ENCODE measurements around the gene ZCCHC14. TPM values are rescaled to one million over a fixed set of nuclear protein-coding genes. Genes with fewer than 3 reads are reported as not detected.

ZCCHC14 gene
- total and polyA plus RNA-seq, 2 of the 13 experiments (the other 11 are each of a cell fraction or from before 2014, with no cell fraction given), result 12.4 to 12.5 TPM

- TF ChIP-seq RXRB (CRISPR knock-in tag; IDR thresholded peaks at IDR 0.05; ENCODE audit: borderline replicate concordance) (0 out of 2 replicates have a peak, but pooled peaks have one; percentile 33), MBD4 (IDR thresholded peaks at IDR 0.05; ENCODE audit: borderline replicate concordance, low read length) (no peak), SOX13 (IDR thresholded peaks at IDR 0.05) (no peak), SOX13 (CRISPR knock-in tag; conservative IDR thresholded peaks at IDR 0.05 in 1 of 2, IDR thresholded peaks at IDR 0.05 in 1 of 2) (peak in 1 of 2 experiments; percentile 41; a peak in 1 of 4 replicates), ZNF382 (CRISPR knock-in tag; IDR thresholded peaks at IDR 0.05; ENCODE audit: borderline replicate concordance) (no peak), ZFP91 (CRISPR knock-in tag; IDR thresholded peaks at IDR 0.05; ENCODE audit: borderline replicate concordance) (0 out of 2 replicates have a peak, but pooled peaks have one; percentile 1), ZNF713 (CRISPR knock-in tag; IDR thresholded peaks at IDR 0.05) (no peak), ZFYVE20 (CRISPR knock-in tag; IDR thresholded peaks at IDR 0.05; ENCODE audit: borderline replicate concordance, low read depth) (no peak), FOXO1 (CRISPR knock-in tag; IDR thresholded peaks at IDR 0.05) (no peak), ATF4 (CRISPR knock-in tag; IDR thresholded peaks at IDR 0.05) (0 out of 4 replicates have a peak, but pooled peaks of 1 of the 2 experiments have one; percentile 24), SMYD3 (CRISPR knock-in tag; IDR thresholded peaks at IDR 0.05) (no peak), DNMT1 (CRISPR knock-in tag; IDR thresholded peaks at IDR 0.05) (0 out of 2 replicates have a peak, but pooled peaks have one; percentile 73), TBX2 (CRISPR knock-in tag; IDR thresholded peaks at IDR 0.05; ENCODE audit: borderline replicate concordance) (0 out of 2 replicates have a peak, but pooled peaks have one; percentile 6), SRY (CRISPR knock-in tag; IDR thresholded peaks at IDR 0.05) (no peak), CCDC6 (CRISPR knock-in tag; IDR thresholded peaks at IDR 0.05) (no peak), AKAP8 (CRISPR knock-in tag; IDR thresholded peaks at IDR 0.05) (0 out of 2 replicates have a peak, but pooled peaks have one; percentile 35), ZKSCAN5 (CRISPR knock-in tag; IDR thresholded peaks at IDR 0.05) (no peak), DBP (CRISPR knock-in tag; IDR thresholded peaks at IDR 0.05; ENCODE audit: not compliant biosample characterization) (no peak), HOXA9 (CRISPR knock-in tag; IDR thresholded peaks at IDR 0.05; ENCODE audit: borderline replicate concordance) (no peak), SIX1 (CRISPR knock-in tag; IDR thresholded peaks at IDR 0.05; ENCODE audit: borderline replicate concordance) (no peak)
- TF ChIP-seq, protein P1, sequence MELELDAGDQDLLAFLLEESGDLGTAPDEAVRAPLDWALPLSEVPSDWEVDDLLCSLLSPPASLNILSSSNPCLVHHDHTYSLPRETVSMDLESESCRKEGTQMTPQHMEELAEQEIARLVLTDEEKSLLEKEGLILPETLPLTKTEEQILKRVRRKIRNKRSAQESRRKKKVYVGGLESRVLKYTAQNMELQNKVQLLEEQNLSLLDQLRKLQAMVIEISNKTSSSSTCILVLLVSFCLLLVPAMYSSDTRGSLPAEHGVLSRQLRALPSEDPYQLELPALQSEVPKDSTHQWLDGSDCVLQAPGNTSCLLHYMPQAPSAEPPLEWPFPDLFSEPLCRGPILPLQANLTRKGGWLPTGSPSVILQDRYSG (CRISPR knock-in tag; IDR thresholded peaks at IDR 0.05), result no peak
- TF ChIP-seq, protein P2, sequence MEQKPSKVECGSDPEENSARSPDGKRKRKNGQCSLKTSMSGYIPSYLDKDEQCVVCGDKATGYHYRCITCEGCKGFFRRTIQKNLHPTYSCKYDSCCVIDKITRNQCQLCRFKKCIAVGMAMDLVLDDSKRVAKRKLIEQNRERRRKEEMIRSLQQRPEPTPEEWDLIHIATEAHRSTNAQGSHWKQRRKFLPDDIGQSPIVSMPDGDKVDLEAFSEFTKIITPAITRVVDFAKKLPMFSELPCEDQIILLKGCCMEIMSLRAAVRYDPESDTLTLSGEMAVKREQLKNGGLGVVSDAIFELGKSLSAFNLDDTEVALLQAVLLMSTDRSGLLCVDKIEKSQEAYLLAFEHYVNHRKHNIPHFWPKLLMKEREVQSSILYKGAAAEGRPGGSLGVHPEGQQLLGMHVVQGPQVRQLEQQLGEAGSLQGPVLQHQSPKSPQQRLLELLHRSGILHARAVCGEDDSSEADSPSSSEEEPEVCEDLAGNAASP (CRISPR knock-in tag; IDR thresholded peaks at IDR 0.05; ENCODE audit: borderline replicate concordance), result peak; percentile 32; the same call in 1 of the 2 replicates
These were observed 13.9 kb upstream of the ZCCHC14 start (continued) for GRCh38 chr16:87506423-87507350.

Measured in HepG2 (cell line).